ENCODE measurements around the gene BRMS1L. TPM values are rescaled to one million over a fixed set of nuclear protein-coding genes. Genes with fewer than 3 reads are reported as not detected.

BRMS1L gene
- total and polyA plus RNA-seq, 2 of the 13 experiments (the other 11 are each of a cell fraction or from before 2014, with no cell fraction given), result 21.1 to 23.8 TPM

GRCh38 chr14:35826218-35826951 lies at the start of gene BRMS1L (continued):
- no peak for TF ChIP-seq ZBTB40 (IDR thresholded peaks at IDR 0.05)
- peak; percentile 95 for TF ChIP-seq ZBTB40 (CRISPR knock-in tag; IDR thresholded peaks at IDR 0.05)
- peak; percentile 100 for TF ChIP-seq ZNF691 (CRISPR knock-in tag; IDR thresholded peaks at IDR 0.05; ENCODE audit: borderline replicate concordance, low read depth)
- TF ChIP-seq ZBTB26 (CRISPR knock-in tag; IDR thresholded peaks at IDR 0.05; ENCODE audit: borderline replicate concordance), result peak; percentile 94
- TF ChIP-seq ZNF432 (CRISPR knock-in tag; IDR thresholded peaks at IDR 0.05; ENCODE audit: borderline replicate concordance), result no peak; the same call in 1 of the 2 replicates
- peak; percentile 94 for TF ChIP-seq ZNF253 (CRISPR knock-in tag; IDR thresholded peaks at IDR 0.05; ENCODE audit: borderline replicate concordance)
- peak; percentile 99 for TF ChIP-seq ZNF543 (CRISPR knock-in tag; IDR thresholded peaks at IDR 0.05)
- peak; percentile 94; the same call in 1 of the 2 replicates for TF ChIP-seq MZF1 (CRISPR knock-in tag; IDR thresholded peaks at IDR 0.05; ENCODE audit: borderline replicate concordance)
- peak; percentile 76; the same call in 1 of the 2 replicates for TF ChIP-seq RNF2 (conservative IDR thresholded peaks at IDR 0.05; ENCODE audit: low read depth)
- peak; percentile 91 for TF ChIP-seq SP4 (CRISPR knock-in tag; IDR thresholded peaks at IDR 0.05)
- TF ChIP-seq XRCC5 (optimal IDR thresholded peaks at IDR 0.05; ENCODE audit: low read length), result peak; percentile 86
- peak; percentile 4; the same call in 1 of the 2 replicates for TF ChIP-seq ZNF513 (CRISPR knock-in tag; conservative IDR thresholded peaks at IDR 0.05)
- no peak; the same call in none of the 2 replicates for TF ChIP-seq CREM (IDR thresholded peaks at IDR 0.05)
- TF ChIP-seq CREM (CRISPR knock-in tag; IDR thresholded peaks at IDR 0.05), result peak; percentile 72
- no peak for TF ChIP-seq MLLT10 (CRISPR knock-in tag; IDR thresholded peaks at IDR 0.05)
- TF ChIP-seq HDAC2 (CRISPR knock-in tag; IDR thresholded peaks at IDR 0.05), result peak; percentile 86
- TF ChIP-seq ZZZ3 (CRISPR knock-in tag; IDR thresholded peaks at IDR 0.05; ENCODE audit: borderline replicate concordance), result peak; percentile 99

Measured in HepG2 (cell line).